ENCODE data around the gene INCA1. TPM values are rescaled to one million over a fixed set of nuclear protein-coding genes. Genes with fewer than 3 reads are reported as not detected.

Gene INCA1
- total and polyA plus RNA-seq, 2 of the 13 experiments (the other 11 are each of a cell fraction or from before 2014, with no cell fraction given) = 0.93 to 2.6 TPM

GRCh38 chr17:4949321-4950074, 47.8 kb downstream of the INCA1 start (continued):
- TF ChIP-seq USF2 (IDR thresholded peaks at IDR 0.05; ENCODE audit: low read depth, low read length) = no peak
- TF ChIP-seq USF2 (CRISPR knock-in tag; IDR thresholded peaks at IDR 0.05; ENCODE audit: borderline replicate concordance) = no peak
- TF ChIP-seq GATAD1 (CRISPR knock-in tag; IDR thresholded peaks at IDR 0.05) = 0 out of 2 replicates have a peak, but pooled peaks have one; percentile 43
- peak; percentile 89 for TF ChIP-seq ZNF563 (CRISPR knock-in tag; IDR thresholded peaks at IDR 0.05)
- no peak for TF ChIP-seq SMC3 (IDR thresholded peaks at IDR 0.05; ENCODE audit: low read length)
- TF ChIP-seq U2AF2 (IDR thresholded peaks at IDR 0.05; ENCODE audit: low read depth, low read length) = no peak
- no peak for TF ChIP-seq ZNF619 (CRISPR knock-in tag; IDR thresholded peaks at IDR 0.05)
- no peak for TF ChIP-seq ZBTB46 (CRISPR knock-in tag; IDR thresholded peaks at IDR 0.05; ENCODE audit: borderline replicate concordance)
- peak; percentile 92 for TF ChIP-seq ZC3H13 (CRISPR knock-in tag; IDR thresholded peaks at IDR 0.05)
- peak; percentile 27; the same call in 1 of the 2 replicates for TF ChIP-seq POLR2AphosphoS5 (IDR thresholded peaks at IDR 0.05; ENCODE audit: low read depth, low read length)
- peak; percentile 66; the same call in 1 of the 2 replicates for TF ChIP-seq ZNF281 (CRISPR knock-in tag; IDR thresholded peaks at IDR 0.05; ENCODE audit: borderline replicate concordance)
- peak; percentile 82 for TF ChIP-seq TFDP2 (CRISPR knock-in tag; IDR thresholded peaks at IDR 0.05)
- peak; percentile 26 for TF ChIP-seq HOXA3 (CRISPR knock-in tag; IDR thresholded peaks at IDR 0.05)
- peak; percentile 71 to 91 for TF ChIP-seq NR2F1 (CRISPR knock-in tag; IDR thresholded peaks at IDR 0.05)
- TF ChIP-seq ZNF772 (CRISPR knock-in tag; IDR thresholded peaks at IDR 0.05) = no peak
- TF ChIP-seq ZNF841 (CRISPR knock-in tag; IDR thresholded peaks at IDR 0.05; ENCODE audit: borderline replicate concordance) = peak; percentile 30; the same call in 1 of the 2 replicates
- TF ChIP-seq ATF4 (CRISPR knock-in tag; IDR thresholded peaks at IDR 0.05) = peak in 1 of 2 experiments; percentile 59; a peak in 1 of 4 replicates
- no peak for TF ChIP-seq NKX3-1 (CRISPR knock-in tag; IDR thresholded peaks at IDR 0.05)
- no peak for TF ChIP-seq FOXM1 (CRISPR knock-in tag; IDR thresholded peaks at IDR 0.05)
- no peak for TF ChIP-seq ELF1 (CRISPR knock-in tag; IDR thresholded peaks at IDR 0.05)
- no peak for TF ChIP-seq ZNF468 (CRISPR knock-in tag; IDR thresholded peaks at IDR 0.05)

Measured in HepG2 (cell line).